A549 (cell line): Measurements from ENCODE around the gene ARHGAP31. TPM values are rescaled to one million over a fixed set of nuclear protein-coding genes. Genes with fewer than 3 reads are reported as not detected.

Experiments used
- ATAC-seq, 2 experiments: fragments of 200-7000 bp in 1 of 2; fragments of >200 bp in 1 of 2; cut with Nextera tagmentation in 1 of 2; cut with Tn5 transposase in 1 of 2; 3 replicates each; pipeline versions ENCODE4 v1.8.0 to v1.9.1; 2018 to 2020; ENCODE audit warnings: mild to moderate bottlenecking in 1 of 2, moderate library complexity in 1 of 2
- CTCF ChIA-PET: fragments of 300-600 bp; sonication (Branson Sonifier 250); formaldehyde crosslinking; extraction: SDS; loops from one replicate; lab custom pipeline; 2021; ENCODE audit warnings: antibody characterized with exemption, inconsistent platforms; lab: Yijun Ruan, JAX
- POLR2A ChIA-PET: fragments of 350-600 bp; formaldehyde crosslinking; extraction: SDS; loops from one replicate; lab custom pipeline; 2021; ENCODE audit warnings: antibody characterized with exemption, inconsistent platforms; lab: Yijun Ruan, JAX
- DNase-seq, 2 experiments: peaks; one replicate each; pipeline versions ENCODE4 v3.0.0 to v3.0.0-alpha.2; 2011 to 2016; ENCODE audit warnings: low read depth in 1 of 2, low spot score in 1 of 2
- FAIRE-seq: peaks from 2 replicates; lab custom pipeline; 2011; peaks lifted over from hg19 to GRCh38; lab: Jason Lieb, UNC
- H3K27ac ChIP-seq, 2 experiments: fragments of >200 bp; sonication (Bioruptor Twin); formaldehyde crosslinking; 3 replicates each; pipeline ENCODE4 v1.5.1; 2016 to 2017
- H3K4me1 ChIP-seq: fragments of >200 bp; sonication (Bioruptor Twin); formaldehyde crosslinking; 3 replicates; pipeline ENCODE4 v1.6.1; 2016
- H3K4me2 ChIP-seq: fragments of >200 bp; sonication (Bioruptor Twin); formaldehyde crosslinking; 3 replicates; pipeline ENCODE4 v1.6.1; 2016
- H3K4me3 ChIP-seq: fragments of >200 bp; sonication (Bioruptor Twin); formaldehyde crosslinking; 3 replicates; pipeline ENCODE4 v1.5.1; 2016
- H3K9me3 ChIP-seq: fragments of >200 bp; sonication (Bioruptor Twin); formaldehyde crosslinking; 3 replicates; pipeline ENCODE4 v1.6.1; 2016
- ATOH8 ChIP-seq: fragments of 250-450 bp; sonication (Bioruptor Pico); IDR thresholded peaks from 2 replicates; pipeline ENCODE4 v1.5.0; 2020; ENCODE audit warnings: low read depth, mild to moderate bottlenecking, moderate library complexity
- CBX2 ChIP-seq: fragments of 200-600 bp; sonication (generic); IDR thresholded peaks from 2 replicates; pipeline ENCODE4 v1.6.1; 2016; ENCODE audit warnings: low read depth, mild to moderate bottlenecking, borderline replicate concordance
- CEBPB ChIP-seq, 2 experiments: fragments of >200 bp in 1 of 2; sonication (Bioruptor Twin) in 1 of 2; formaldehyde crosslinking in 1 of 2; IDR thresholded peaks; 2 replicates each; pipeline ENCODE4 v1.6.1; 2012 to 2016
- FOSB ChIP-seq: fragments of 250-450 bp; sonication (Bioruptor Pico); IDR thresholded peaks from 2 replicates; pipeline ENCODE4 v1.5.0; 2020; ENCODE audit warnings: mild to moderate bottlenecking, moderate library complexity
- GATA3 ChIP-seq: IDR thresholded peaks from 2 replicates; pipeline ENCODE4 v1.6.1; 2012; ENCODE audit warnings: borderline replicate concordance
- HEYL ChIP-seq: fragments of 250-450 bp; sonication (Bioruptor Pico); IDR thresholded peaks from 2 replicates; pipeline ENCODE4 v1.8.0; 2021; ENCODE audit warnings: mild to moderate bottlenecking, moderate library complexity
- HOXB5 ChIP-seq: fragments of 250-450 bp; sonication (Bioruptor Pico); IDR thresholded peaks from 2 replicates; pipeline ENCODE4 v1.5.0; 2020; ENCODE audit warnings: mild to moderate bottlenecking, moderate library complexity
- JUN ChIP-seq, 2 experiments: fragments of >200 bp; sonication (Bioruptor Twin); formaldehyde crosslinking; IDR thresholded peaks; 2 replicates in 1 of 2; 3 replicates in 1 of 2; pipeline ENCODE4 v1.6.1; 2016 to 2017
- JUNB ChIP-seq: fragments of >200 bp; sonication (Bioruptor Twin); formaldehyde crosslinking; IDR thresholded peaks from 2 replicates; pipeline ENCODE4 v1.6.1; 2016
- MAFK ChIP-seq: fragments of 450-650 bp; IDR thresholded peaks from 2 replicates; pipeline ENCODE4 v1.6.1; 2014; ENCODE audit not compliant: partially characterized antibody
- MYC ChIP-seq: IDR thresholded peaks from 2 replicates; pipeline ENCODE4 v1.6.1; 2012; ENCODE audit warnings: mild to moderate bottlenecking, inconsistent platforms, low read length, improper control_type of control experiment, borderline replicate concordance
- NR3C1 ChIP-seq: fragments of >200 bp; sonication (Bioruptor Twin); formaldehyde crosslinking; IDR thresholded peaks from 3 replicates; pipeline ENCODE4 v1.6.1; 2017
- POLR2A ChIP-seq: IDR thresholded peaks from 2 replicates; pipeline ENCODE4 v1.6.1; 2012; ENCODE audit warnings: mild to moderate bottlenecking, low read length
- RAD21 ChIP-seq, 2 experiments: fragments of >200 bp in 1 of 2; sonication (Bioruptor Twin) in 1 of 2; formaldehyde crosslinking in 1 of 2; IDR thresholded peaks in 1 of 2; conservative IDR thresholded peaks in 1 of 2; 2 replicates in 1 of 2; 3 replicates in 1 of 2; pipeline ENCODE4 v1.6.1; 2012 to 2018; ENCODE audit warnings: inconsistent platforms in 1 of 2
- RARB ChIP-seq: fragments of 250-450 bp; sonication (Bioruptor Pico); IDR thresholded peaks from 2 replicates; pipeline ENCODE4 v1.8.0; 2021; ENCODE audit warnings: mild to moderate bottlenecking, moderate library complexity
- ZC3H11A ChIP-seq: fragments of 450-650 bp; IDR thresholded peaks from 2 replicates; pipeline ENCODE4 v1.6.1; 2014; ENCODE audit warnings: antibody characterized with exemption, mild to moderate bottlenecking
- ZNF302 ChIP-seq: fragments of 250-450 bp; sonication (Bioruptor Pico); IDR thresholded peaks from 2 replicates; pipeline ENCODE4 v1.9.0; 2021; ENCODE audit warnings: inconsistent platforms, mild to moderate bottlenecking, moderate library complexity
- WGBS: methylation state at CpG from one replicate; pipeline ENCODE4 v1.1.6; 2017; ENCODE audit errors: missing lambda C conversion rate; 5-methylcytosine and 5-hydroxymethylcytosine counted together
- polyA plus RNA-seq, 4 experiments: library from polyadenylated mRNA; depleted of rRNA in 3 of 4; stranded (reverse); fragments of >200 nt; fragmentation: RNase III in 1 of 4; extraction: RNeasy Plus Mini Kit Qiagen cat#74134 plus additional on column Dnase treatment in 1 of 4; gene quantifications; 2 replicates in 3 of 4; 3 replicates in 1 of 4; pipeline ENCODE4 v1.2.3, GENCODE V29; 2011 to 2017
- TF ChIP-seq, protein P1 (sequence below): fragments of 250-450 bp; sonication (Bioruptor Pico); IDR thresholded peaks from 2 replicates; pipeline ENCODE4 v1.5.0; 2021; ENCODE audit warnings: mild to moderate bottlenecking, moderate library complexity, borderline replicate concordance
- TF ChIP-seq, protein P2 (sequence below): IDR thresholded peaks from 2 replicates; pipeline ENCODE4 v1.6.1; 2012; ENCODE audit warnings: low read depth, borderline replicate concordance
- TF ChIP-seq, protein P3 (sequence below): IDR thresholded peaks from 2 replicates; pipeline ENCODE4 v1.6.1; 2012
- TF ChIP-seq, protein P4 (sequence below): fragments of >200 bp; sonication (Bioruptor Twin); formaldehyde crosslinking; IDR thresholded peaks from 2 replicates; pipeline ENCODE4 v1.6.1; 2016
- TF ChIP-seq, protein P5 (sequence below): fragments of >200 bp; sonication (Bioruptor Twin); formaldehyde crosslinking; IDR thresholded peaks from 3 replicates; pipeline ENCODE4 v1.5.1; 2016

Gene ARHGAP31
- polyA plus RNA-seq, 2 of the 4 experiments (the other 2 are of a cell fraction) = 0.93 to 1.3 TPM

GRCh38 chr3:119259821-119260220 lies 34.4 kb upstream of the ARHGAP31 start:
- H3K9me3 ChIP-seq = no peaks in the 10 kb centered on the region
- FAIRE-seq (no peak), ATAC-seq (no peak), DNase-seq (no peak)
- H3K4me1 ChIP-seq = no peaks in the 10 kb centered on the region
- no peak overlapping the region for H3K4me2 ChIP-seq
- ChIA-PET POLR2A (no interaction called here), CTCF (interaction anchor here (1.2 to 3.6 kb wide), 4 partner anchors 16 to 114 kb away, joined by 3 to 18 read pairs (median 8); partner anchors contain the start of genes B4GALT4 and TEX55)
- 80% methylated on average over 4 of the region's 4 CpGs for WGBS
- no peak overlapping the region for H3K27ac ChIP-seq
- H3K4me3 ChIP-seq = no peak overlapping the region
- TF ChIP-seq MYC (no peak), ZC3H11A (no peak), CEBPB (IDR thresholded peaks at IDR 0.05) (no peak), GATA3 (no peak), RARB (no peak), FOSB (CRISPR knock-in tag) (no peak)
- TF ChIP-seq, protein P1, sequence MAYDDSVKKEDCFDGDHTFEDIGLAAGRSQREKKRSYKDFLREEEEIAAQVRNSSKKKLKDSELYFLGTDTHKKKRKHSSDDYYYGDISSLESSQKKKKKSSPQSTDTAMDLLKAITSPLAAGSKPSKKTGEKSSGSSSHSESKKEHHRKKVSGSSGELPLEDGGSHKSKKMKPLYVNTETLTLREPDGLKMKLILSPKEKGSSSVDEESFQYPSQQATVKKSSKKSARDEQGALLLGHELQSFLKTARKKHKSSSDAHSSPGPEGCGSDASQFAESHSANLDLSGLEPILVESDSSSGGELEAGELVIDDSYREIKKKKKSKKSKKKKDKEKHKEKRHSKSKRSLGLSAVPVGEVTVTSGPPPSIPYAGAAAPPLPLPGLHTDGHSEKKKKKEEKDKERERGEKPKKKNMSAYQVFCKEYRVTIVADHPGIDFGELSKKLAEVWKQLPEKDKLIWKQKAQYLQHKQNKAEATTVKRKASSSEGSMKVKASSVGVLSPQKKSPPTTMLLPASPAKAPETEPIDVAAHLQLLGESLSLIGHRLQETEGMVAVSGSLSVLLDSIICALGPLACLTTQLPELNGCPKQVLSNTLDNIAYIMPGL (CRISPR knock-in tag) = no peak
- TF ChIP-seq, all 56 proteins: peak for 0

- Histone ChIP-seq H3K4me2 (no peak overlapping the region), H3K4me1 (no peaks in the 10 kb centered on the region), H3K27ac (no peak overlapping the region), H3K9me3 (no peaks in the 10 kb centered on the region), H3K4me3 (no peak overlapping the region)
- POLR2A ChIA-PET = no interaction called here
- WGBS = 76% methylated on average over 6 of the region's 6 CpGs
- no peak for TF ChIP-seq HEYL (CRISPR knock-in tag)
- no peak for TF ChIP-seq POLR2A
- TF ChIP-seq, protein P2, sequence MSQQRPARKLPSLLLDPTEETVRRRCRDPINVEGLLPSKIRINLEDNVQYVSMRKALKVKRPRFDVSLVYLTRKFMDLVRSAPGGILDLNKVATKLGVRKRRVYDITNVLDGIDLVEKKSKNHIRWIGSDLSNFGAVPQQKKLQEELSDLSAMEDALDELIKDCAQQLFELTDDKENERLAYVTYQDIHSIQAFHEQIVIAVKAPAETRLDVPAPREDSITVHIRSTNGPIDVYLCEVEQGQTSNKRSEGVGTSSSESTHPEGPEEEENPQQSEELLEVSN = no peak
- TF ChIP-seq CBX2 = no peak
- TF ChIP-seq ATOH8 = no peak
- TF ChIP-seq, protein P3, sequence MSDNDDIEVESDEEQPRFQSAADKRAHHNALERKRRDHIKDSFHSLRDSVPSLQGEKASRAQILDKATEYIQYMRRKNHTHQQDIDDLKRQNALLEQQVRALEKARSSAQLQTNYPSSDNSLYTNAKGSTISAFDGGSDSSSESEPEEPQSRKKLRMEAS = no peak
- TF ChIP-seq, protein P1 (CRISPR knock-in tag) = no peak
- TF ChIP-seq HOXB5 (CRISPR knock-in tag) = no peak
- TF ChIP-seq FOSB (CRISPR knock-in tag) = no peak
- no peak for TF ChIP-seq ZC3H11A
- TF ChIP-seq, protein P4, sequence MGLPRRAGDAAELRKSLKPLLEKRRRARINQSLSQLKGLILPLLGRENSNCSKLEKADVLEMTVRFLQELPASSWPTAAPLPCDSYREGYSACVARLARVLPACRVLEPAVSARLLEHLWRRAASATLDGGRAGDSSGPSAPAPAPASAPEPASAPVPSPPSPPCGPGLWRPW = no peak
- TF ChIP-seq MYC = no peak
- no peak for TF ChIP-seq ZNF302 (CRISPR knock-in tag)
- TF ChIP-seq CEBPB (IDR thresholded peaks at IDR 0.05) = no peak
- no peak for TF ChIP-seq JUN (IDR thresholded peaks at IDR 0.05)
- TF ChIP-seq MAFK = no peak
- no peak for TF ChIP-seq RAD21 (conservative IDR thresholded peaks at IDR 0.05 in 1 of 2, IDR thresholded peaks at IDR 0.05 in 1 of 2)
- TF ChIP-seq JUNB = no peak
- TF ChIP-seq, protein P5, sequence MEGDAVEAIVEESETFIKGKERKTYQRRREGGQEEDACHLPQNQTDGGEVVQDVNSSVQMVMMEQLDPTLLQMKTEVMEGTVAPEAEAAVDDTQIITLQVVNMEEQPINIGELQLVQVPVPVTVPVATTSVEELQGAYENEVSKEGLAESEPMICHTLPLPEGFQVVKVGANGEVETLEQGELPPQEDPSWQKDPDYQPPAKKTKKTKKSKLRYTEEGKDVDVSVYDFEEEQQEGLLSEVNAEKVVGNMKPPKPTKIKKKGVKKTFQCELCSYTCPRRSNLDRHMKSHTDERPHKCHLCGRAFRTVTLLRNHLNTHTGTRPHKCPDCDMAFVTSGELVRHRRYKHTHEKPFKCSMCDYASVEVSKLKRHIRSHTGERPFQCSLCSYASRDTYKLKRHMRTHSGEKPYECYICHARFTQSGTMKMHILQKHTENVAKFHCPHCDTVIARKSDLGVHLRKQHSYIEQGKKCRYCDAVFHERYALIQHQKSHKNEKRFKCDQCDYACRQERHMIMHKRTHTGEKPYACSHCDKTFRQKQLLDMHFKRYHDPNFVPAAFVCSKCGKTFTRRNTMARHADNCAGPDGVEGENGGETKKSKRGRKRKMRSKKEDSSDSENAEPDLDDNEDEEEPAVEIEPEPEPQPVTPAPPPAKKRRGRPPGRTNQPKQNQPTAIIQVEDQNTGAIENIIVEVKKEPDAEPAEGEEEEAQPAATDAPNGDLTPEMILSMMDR = no peak
- no peak for TF ChIP-seq NR3C1
- no peak for DNase-seq
- CTCF ChIA-PET = interaction anchor here (1.1 to 1.2 kb wide), 3 partner anchors 14 to 166 kb away, joined by 3 read pairs; no protein-coding TSS in a partner anchor
- no peak for FAIRE-seq
- ATAC-seq = no peak
Measured at GRCh38 chr3:119261055-119261454, 33.1 kb upstream of the ARHGAP31 start.
